Measurements from ENCODE around the gene KRTAP19-8.

- no peak for TF ChIP-seq CTCF (IDR thresholded peaks at IDR 0.05; ENCODE audit: low read depth, low read length)
- TF ChIP-seq EZH2phosphoT487 (IDR thresholded peaks at IDR 0.05; ENCODE audit: low read depth): no peak
Observed at GRCh38 chr21:31011412-31011811, 26.9 kb downstream of the KRTAP19-8 start.
